Keratinocyte (primary cell): ENCODE results near the gene TMED3.

Source experiments
- EZH2 ChIP-seq: IDR thresholded peaks from one replicate; pipeline ENCODE4 v1.6.1; 2012; ENCODE audit warnings: inconsistent platforms, mild to moderate bottlenecking, low read length, moderate library complexity
- TF ChIP-seq, protein P1 (sequence below), 3 experiments: IDR thresholded peaks in 1 of 3; conservative IDR thresholded peaks in 1 of 3; optimal IDR thresholded peaks in 1 of 3; 2 replicates in 2 of 3; 3 replicates in 1 of 3; pipeline versions ENCODE3 to v1.5.1; 2011; ENCODE audit warnings: low read length in 3 of 3, mild to moderate bottlenecking in 3 of 3, moderate library complexity in 2 of 3, control low read depth in 1 of 3, inconsistent platforms in 1 of 3; ENCODE audit not compliant: insufficient read depth in 2 of 3; ENCODE audit errors: extremely low read depth in 1 of 3

DNA sequence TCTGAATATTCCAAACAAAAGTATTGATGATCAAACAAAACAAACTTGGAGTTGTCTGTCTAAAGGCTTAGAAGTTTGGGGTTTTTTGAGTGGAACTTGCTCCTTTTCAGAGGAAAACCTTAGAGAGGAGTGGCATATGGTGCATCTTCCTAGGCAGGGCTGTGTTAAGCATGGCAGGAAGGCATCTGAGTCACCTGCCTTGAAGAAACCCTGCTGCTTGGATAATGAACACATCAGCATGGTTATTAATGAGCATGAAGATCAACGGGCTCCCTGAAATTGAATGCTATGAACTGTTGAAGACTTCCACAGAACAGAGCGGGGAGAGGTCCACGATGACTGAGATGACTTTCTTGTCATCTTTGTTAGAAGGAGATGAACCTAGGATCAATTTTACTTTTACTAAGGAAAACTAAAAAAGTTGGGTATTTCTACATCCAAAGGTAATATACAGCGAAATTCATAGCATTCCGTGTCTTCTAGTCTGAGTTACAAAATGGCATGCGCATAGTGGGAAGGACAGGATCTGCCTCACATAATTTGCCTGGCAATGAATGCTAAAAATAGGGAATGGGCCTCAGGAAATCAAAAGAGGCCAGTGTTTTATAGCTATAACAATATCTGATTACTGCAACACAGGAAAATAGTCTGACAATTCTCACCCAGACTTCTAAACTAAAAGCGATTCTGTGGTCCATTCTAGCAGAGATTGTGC is 11.6 kb upstream of the TMED3 start:
- TF ChIP-seq, protein P1, sequence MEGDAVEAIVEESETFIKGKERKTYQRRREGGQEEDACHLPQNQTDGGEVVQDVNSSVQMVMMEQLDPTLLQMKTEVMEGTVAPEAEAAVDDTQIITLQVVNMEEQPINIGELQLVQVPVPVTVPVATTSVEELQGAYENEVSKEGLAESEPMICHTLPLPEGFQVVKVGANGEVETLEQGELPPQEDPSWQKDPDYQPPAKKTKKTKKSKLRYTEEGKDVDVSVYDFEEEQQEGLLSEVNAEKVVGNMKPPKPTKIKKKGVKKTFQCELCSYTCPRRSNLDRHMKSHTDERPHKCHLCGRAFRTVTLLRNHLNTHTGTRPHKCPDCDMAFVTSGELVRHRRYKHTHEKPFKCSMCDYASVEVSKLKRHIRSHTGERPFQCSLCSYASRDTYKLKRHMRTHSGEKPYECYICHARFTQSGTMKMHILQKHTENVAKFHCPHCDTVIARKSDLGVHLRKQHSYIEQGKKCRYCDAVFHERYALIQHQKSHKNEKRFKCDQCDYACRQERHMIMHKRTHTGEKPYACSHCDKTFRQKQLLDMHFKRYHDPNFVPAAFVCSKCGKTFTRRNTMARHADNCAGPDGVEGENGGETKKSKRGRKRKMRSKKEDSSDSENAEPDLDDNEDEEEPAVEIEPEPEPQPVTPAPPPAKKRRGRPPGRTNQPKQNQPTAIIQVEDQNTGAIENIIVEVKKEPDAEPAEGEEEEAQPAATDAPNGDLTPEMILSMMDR (optimal IDR thresholded peaks at IDR 0.05 in 1 of 3, IDR thresholded peaks at IDR 0.05 in 1 of 3, conservative IDR thresholded peaks at IDR 0.05 in 1 of 3; ENCODE audit: extremely low read depth in 1 of 3, insufficient read depth in 2 of 3, low read length in 3 of 3): no peak
- TF ChIP-seq EZH2: no peak
